Ovary (tissue), 10 donors: ENCODE data around the gene HOATZ. TPM values are rescaled to one million over a fixed set of nuclear protein-coding genes. Genes with fewer than 3 reads are reported as not detected.

ENCODE experiments used
- DNase-seq, 5 donors: peaks; one replicate each; pipeline ENCODE4 v3.0.0-alpha.2; 2019 to 2020
- H3K27ac ChIP-seq, 2 donors: fragments of 200-600 bp; one replicate each; pipeline versions ENCODE4 v1.5.1 to v1.8.0; 2019 to 2022
- H3K27me3 ChIP-seq: fragments of 200-600 bp; one replicate; pipeline ENCODE4 v1.8.0; 2022
- H3K36me3 ChIP-seq: fragments of 200-600 bp; sonication (generic); one replicate; pipeline ENCODE4 v1.5.1; 2019
- H3K4me1 ChIP-seq: one replicate; pipeline ENCODE4 v1.8.1; 2013; ENCODE audit warnings: mild to moderate bottlenecking, moderate library complexity; ENCODE audit not compliant: insufficient read depth
- H3K4me3 ChIP-seq: fragments of 200-600 bp; sonication (generic); one replicate; pipeline ENCODE4 v1.5.1; 2017
- H3K9me3 ChIP-seq, 2 donors: fragments of 200-600 bp in 1 of 2; sonication (generic) in 1 of 2; one replicate each; pipeline versions ENCODE4 v1.5.1 to v1.8.1; 2013 to 2019; ENCODE audit warnings: mild to moderate bottlenecking in 1 of 2, moderate library complexity in 1 of 2
- CTCF ChIP-seq, 3 donors: fragments of 450-650 bp in 2 of 3; fragments of 200-600 bp in 1 of 3; IDR thresholded peaks; one replicate each; pipeline versions ENCODE4 v1.5.1 to v1.8.0; 2016 to 2022; ENCODE audit warnings: antibody characterized with exemption in 3 of 3, mild to moderate bottlenecking in 1 of 3
- EP300 ChIP-seq: sonication (generic); formaldehyde crosslinking; IDR thresholded peaks from one replicate; pipeline ENCODE4 v1.6.1; 2017; ENCODE audit warnings: antibody characterized with exemption
- POLR2A ChIP-seq: fragments of 450-650 bp; IDR thresholded peaks from one replicate; pipeline ENCODE4 v1.6.1; 2017; ENCODE audit warnings: antibody characterized with exemption, mild to moderate bottlenecking, moderate library complexity
- WGBS, 3 donors: extraction: QIAGEN DNeasy Blood & Tissue Kit in 1 of 3; methylation state at CpG; one replicate each; pipeline versions ENCODE4 v1.1.5 to v1.1.7; 2013 to 2017; 5-methylcytosine and 5-hydroxymethylcytosine counted together
- intact Hi-C, 4 donors: fragments of 100-400 bp; cut with DNase I; formaldehyde crosslinking; loops; one replicate each; pipeline versions ENCODE4 v1.11.0 to v1.15.1; 2022 to 2023
- long read RNA-seq, 3 donors: library from polyadenylated mRNA in 2 of 3; unstranded in 2 of 3; transcript quantifications; one replicate each; pipeline ENCODE4 v2.0.0 and lab custom pipeline, GENCODE V29; 2021 to 2026
- polyA plus RNA-seq, 2 donors: library from polyadenylated mRNA; stranded (reverse); fragments of 200-250 nt in 1 of 2; fragments of 350-450 nt in 1 of 2; fragmentation: Illumina TruSeq in 1 of 2; extraction: RNeasy Lipid Tissue Mini Kit (QIAGEN cat#74804) in 1 of 2; gene quantifications; one replicate each; pipeline ENCODE4 v1.2.3, GENCODE V29; 2013 to 2014
- total RNA-seq, 7 donors: library from RNA; depleted of rRNA in 2 of 7; stranded (reverse); fragments of >200 nt in 2 of 7; fragmentation: NEBNext Ultra II Directional in 3 of 7; extraction: Animal tissue kit (Norgen Biotek cat#: 25700) in 3 of 7; gene quantifications; one replicate each; pipeline versions ENCODE4 v1.1.0 to v1.2.4, GENCODE V29; 2016 to 2023
- donor health status: DM: no; HTN: no; CAD: no; lungs with moderate emphysema.
- donor health status: DM: no; HTN: no; CAD: no.
- donor health status: Bipolar disorder and iron deficiency.
- donor health status: DM: yes; HTN: yes; CAD: no.
- donor health status: DM: no; HTN: no; CAD: no.
- donor health status: DM: yes; HTN: yes; CAD: no.

Gene HOATZ
- total RNA-seq (10 to 100 TPM in 1 of 7 donors, 1 to 10 TPM in 4, not detected in 2; 1.7 to 30.8 (median 2.0) TPM), polyA plus RNA-seq (under 1 TPM in 1 of 2 donors, not detected in 1; 0.34 TPM)
- long read RNA-seq, donor 1 = 0 reads
- long read RNA-seq, donor 2 = 0 reads
- long read RNA-seq, donor 3, partial matches to known transcripts = 0 of 3 reads
- long read RNA-seq, donor 3, other reads (novel, unspliced or antisense) = 1 of 3 reads

GRCh38 chr11:111514216-111515031 is at the start of gene HOATZ:
Gene HOATZ, plus strand, starts transcription at chr11:111514778. Its CDS starts 7 bp downstream, at chr11:111514785.
- Histone ChIP-seq H3K27me3 (peaks cover 3% of the 10 kb centered on the region), H3K36me3 (no peaks in the 10 kb centered on the region), H3K4me1 (peaks cover 6% of the 10 kb centered on the region), H3K4me3 (no peak within 1 kb of the TSS), H3K27ac (no peak within 1 kb of the TSS), H3K9me3 (no peaks in the 10 kb centered on the region)
- intact Hi-C loops = no loop called here
- DNase-seq = no peak
- 21 to 25% (median 21%) methylated on average over 38 to 39 of the region's 39 CpGs for WGBS, 3 donors
- TF ChIP-seq POLR2A = no peak
- no peak for TF ChIP-seq CTCF (IDR thresholded peaks at IDR 0.05)
- TF ChIP-seq EP300 = no peak

DNA sequence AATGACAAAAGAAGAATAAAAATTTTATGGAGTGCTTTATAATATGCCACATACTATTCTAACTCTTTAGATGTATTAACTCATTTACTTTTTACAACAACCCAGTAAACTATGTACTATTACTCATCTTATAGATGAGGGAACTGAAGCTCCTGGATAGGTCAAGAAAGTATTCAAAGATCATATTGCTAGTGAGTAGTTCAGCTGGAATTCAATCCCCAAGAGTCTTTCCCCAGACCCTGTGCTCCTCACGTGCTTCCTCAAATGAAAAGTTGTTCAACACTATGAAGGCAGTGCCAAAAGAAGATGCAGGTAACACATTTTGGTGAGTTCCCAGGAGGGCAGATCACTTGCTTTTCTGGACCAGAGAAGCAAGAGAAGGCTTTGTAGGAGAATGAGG is 49.2 kb upstream of the HOATZ start:
- 62 to 81% (median 66%) methylated on average over 1 of the region's 1 CpG for WGBS, 3 donors
- Histone ChIP-seq H3K4me3 (no peak overlapping the region), H3K9me3 (no peaks in the 10 kb centered on the region), H3K4me1 (no peaks in the 10 kb centered on the region), H3K27me3 (no peaks in the 10 kb centered on the region), H3K27ac (no peak overlapping the region), H3K36me3 (no peaks in the 10 kb centered on the region)
- no peak for DNase-seq
- intact Hi-C loops = no loop called here
- no peak for TF ChIP-seq POLR2A
- TF ChIP-seq EP300 = no peak
- no peak for TF ChIP-seq CTCF (IDR thresholded peaks at IDR 0.05)

DNA sequence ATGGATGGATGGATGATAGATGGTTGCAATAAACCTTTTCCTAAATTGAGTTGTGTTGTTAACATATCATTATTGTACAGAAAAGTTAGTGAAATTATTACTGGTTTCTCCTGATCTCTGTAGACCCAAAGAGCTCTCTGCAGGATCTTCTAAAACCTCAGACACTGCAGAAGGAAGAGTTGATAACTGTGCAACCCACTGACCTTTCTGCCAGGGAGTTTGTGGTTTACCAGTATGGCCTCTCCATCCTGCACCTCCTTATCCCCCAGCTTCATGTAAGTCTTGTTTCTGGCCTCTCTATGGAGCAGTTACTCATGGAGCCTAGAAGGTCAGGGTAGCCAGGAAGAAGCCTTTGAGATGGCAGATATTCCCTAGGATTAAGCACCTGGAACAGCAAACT is 48.0 kb upstream of the HOATZ start:
- no peaks in the 10 kb centered on the region for H3K4me1 ChIP-seq
- TF ChIP-seq CTCF (IDR thresholded peaks at IDR 0.05) (no peak), POLR2A (no peak), EP300 (no peak)
- H3K36me3 ChIP-seq = no peaks in the 10 kb centered on the region
- H3K9me3 ChIP-seq = no peaks in the 10 kb centered on the region
- no peak for DNase-seq
- H3K27ac ChIP-seq = no peak overlapping the region
- H3K27me3 ChIP-seq = no peaks in the 10 kb centered on the region
- intact Hi-C loops = no loop called here
- H3K4me3 ChIP-seq = no peak overlapping the region

- H3K9me3 ChIP-seq = no peaks in the 10 kb centered on the region
- whole genome bisulfite sequencing, 3 donors = 60 to 72% (median 64%) methylated on average over 4 of the region's 4 CpGs
- no peaks in the 10 kb centered on the region for H3K27me3 ChIP-seq
- intact Hi-C loops = no loop called here
- H3K4me3 ChIP-seq = no peak overlapping the region
- DNase-seq = no peak
- H3K27ac ChIP-seq = no peak overlapping the region
- no peaks in the 10 kb centered on the region for H3K4me1 ChIP-seq
- no peak for TF ChIP-seq CTCF (IDR thresholded peaks at IDR 0.05)
- no peak for TF ChIP-seq EP300
- no peak for TF ChIP-seq POLR2A
- no peaks in the 10 kb centered on the region for H3K36me3 ChIP-seq
Observed at GRCh38 chr11:111469200-111469599, 45.4 kb upstream of the HOATZ start.
